NK-92 (cell line): ENCODE measurements around the gene PAPPA2.

Experiments
- DNase-seq: peaks from one replicate; lab custom pipeline; 2025; ENCODE audit not compliant: unreplicated experiment; lab: John Stamatoyannopoulos, UW

The PAPPA2 gene

DNA sequence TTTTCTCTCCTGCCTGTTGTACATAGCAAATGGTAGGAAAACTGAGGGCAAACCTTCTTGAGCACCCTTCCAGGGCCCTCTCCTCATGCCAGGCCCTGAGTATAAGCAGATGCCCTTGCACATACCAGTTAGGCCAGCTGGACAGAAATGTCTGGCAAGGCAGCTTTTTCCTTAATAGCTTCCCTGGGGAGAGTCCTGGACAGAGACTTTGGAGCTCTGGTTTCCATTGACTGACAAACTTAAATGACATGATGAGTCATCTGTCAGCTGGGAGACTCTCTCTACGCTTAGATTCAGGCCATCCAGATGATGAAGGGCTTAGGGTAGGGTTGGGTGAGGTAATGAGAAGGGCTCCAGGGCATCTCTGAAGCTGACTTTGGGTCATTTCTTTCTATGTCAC lies 384.1 kb downstream of the PAPPA2 start:
- DNase-seq: no peak

DNA sequence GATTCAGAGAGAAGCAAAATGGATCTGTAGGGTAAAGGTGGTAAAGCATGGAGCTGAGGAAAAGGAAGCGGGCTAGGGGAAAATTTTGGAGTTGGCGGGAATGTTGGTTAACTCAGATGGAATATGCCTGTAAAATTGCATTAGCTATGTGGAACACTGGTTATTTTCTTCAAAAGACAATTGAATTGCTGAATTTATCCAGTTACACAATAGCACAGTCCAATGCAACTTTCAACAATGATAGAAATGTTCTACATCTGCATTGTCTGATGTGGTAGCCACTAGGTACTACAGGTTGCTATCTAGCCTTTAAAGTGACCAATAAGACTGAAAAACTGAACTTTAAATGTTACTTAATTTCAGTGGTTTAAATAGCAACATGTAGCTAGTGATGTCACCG lies 386.3 kb downstream of the PAPPA2 start:
- no peak for DNase-seq

- DNase-seq: no peak
Measured at GRCh38 chr1:176850871-176851270, 387.9 kb downstream of the PAPPA2 start.

GRCh38 chr1:176852124-176852523 lies 389.1 kb downstream of the PAPPA2 start:
- DNase-seq: no peak

GRCh38 chr1:176853503-176853902 lies 390.5 kb downstream of the PAPPA2 start:
- no peak for DNase-seq

- DNase-seq: no peak
Measured at GRCh38 chr1:176854121-176854520, 391.1 kb downstream of the PAPPA2 start.

DNA sequence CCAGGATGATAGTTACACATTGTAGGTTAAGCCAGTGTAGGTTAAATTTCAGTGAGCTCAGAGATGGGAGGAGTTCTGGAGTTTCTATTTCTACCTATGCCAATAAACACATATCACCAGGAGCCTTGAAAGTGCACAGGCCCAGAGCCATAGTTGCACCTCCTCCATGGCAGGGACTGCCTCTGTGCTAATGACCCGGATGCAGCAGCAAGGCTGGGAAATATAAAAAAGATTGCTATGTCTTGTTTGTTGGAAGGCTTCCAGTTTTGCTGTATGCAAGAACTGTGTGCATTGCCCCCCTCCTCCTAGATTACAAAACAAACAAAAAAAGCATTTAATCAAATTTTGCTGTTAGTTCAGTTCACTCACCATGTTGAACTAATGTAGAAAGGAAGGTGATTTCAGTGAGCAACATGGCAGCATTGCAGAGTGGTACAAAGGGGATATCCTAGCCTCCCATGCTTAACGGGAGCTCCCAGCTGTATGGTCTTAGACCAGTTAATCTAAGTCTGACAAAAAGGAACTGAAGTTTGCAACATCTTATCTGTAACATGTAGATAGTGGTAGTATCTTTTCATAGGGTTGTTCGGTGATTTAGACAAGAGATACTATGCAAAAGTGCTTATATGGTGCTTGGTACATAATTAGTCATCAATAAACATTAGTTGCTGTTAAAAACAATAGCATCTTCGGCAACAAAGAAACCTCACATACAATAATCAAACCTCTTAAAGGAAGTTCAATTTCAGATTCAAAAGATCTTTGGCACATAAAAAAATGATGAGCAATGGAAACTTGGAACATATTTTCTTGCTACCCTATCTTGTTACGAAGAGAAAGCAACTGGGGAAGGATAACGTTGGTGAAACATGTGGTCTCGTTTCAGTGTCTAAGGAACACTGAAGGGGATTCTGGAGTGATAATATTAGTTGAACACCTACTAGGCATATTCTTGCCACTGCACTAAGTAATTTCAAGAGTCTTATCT lies 392.1 kb downstream of the PAPPA2 start:
- DNase-seq: no peak

- DNase-seq: no peak
Measured at GRCh38 chr1:176857632-176858031, 394.7 kb downstream of the PAPPA2 start.

GRCh38 chr1:176858433-176858916 lies 395.5 kb downstream of the PAPPA2 start:
- no peak for DNase-seq

DNA sequence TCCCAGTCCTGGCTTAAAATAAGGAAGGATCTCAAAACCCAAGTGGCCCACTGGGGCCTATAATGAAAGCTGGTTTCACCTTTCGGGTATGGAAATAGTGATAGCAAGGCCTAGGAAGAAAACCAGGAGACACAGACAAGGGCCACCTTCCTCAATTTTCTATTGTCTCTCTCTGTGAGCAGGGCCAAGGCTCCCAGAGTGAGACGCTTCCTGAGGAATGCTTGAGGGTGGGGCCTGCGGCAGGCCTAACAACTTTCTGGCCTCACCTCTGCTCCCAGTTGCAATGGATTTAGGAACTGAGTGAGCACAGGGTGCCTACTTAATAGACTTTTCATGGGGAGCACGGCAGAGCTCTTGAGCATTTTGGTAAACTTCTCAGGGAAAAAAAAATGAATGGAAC lies 400.6 kb downstream of the PAPPA2 start:
- DNase-seq: no peak

DNA sequence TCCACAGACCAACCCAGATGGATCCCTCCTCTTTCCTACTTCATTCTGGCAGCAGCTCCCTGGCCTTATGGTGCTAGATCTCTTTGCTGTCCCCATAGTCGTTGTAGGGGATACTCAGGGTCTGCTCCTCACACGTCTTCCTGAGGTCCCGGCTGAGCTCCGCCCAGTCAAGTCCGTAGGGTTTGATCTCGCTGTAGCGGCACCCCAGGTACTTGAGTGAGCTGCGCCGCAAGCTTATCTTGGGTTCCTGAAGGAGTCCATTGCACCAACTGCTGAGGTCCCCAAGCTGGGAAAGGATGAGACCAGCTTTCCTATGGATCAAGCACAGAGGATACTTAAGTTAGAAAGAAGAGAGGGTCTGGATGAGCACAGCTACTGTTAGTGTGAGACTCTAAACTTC lies 401.2 kb downstream of the PAPPA2 start:
- DNase-seq: no peak

DNA sequence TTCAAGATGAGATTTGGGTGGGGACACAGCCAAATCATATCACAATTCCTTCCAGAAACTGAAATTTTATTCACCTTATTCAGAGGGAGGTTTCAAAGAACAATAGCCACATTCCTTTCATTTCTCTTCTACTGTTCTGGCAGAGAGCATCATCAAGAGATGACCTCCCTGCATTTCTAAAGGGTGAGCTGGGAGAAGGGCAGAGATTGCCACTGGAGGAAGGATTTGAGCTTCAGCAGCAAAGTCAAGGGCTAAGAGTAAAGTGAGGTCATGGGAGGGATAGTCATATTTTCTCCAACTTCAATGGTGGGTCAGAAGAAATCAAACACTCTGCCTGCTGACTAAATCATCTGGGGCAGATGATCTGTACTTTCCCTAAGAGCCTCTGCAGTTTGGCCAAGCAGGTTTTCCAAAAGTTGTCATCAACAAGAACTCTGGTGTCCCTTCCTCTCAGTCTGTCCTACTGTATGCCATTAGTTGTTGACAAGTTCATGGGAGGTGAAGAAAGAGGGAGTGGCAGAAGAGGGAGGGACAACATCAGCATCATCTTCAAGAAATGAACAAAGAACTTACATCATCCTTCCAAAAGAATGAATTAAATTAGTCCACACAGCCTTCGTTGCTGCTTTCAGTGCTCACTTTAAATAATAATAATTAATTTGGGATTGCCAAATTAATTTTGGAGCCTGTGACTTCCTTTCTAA lies 403.2 kb downstream of the PAPPA2 start:
- no peak for DNase-seq

GRCh38 chr1:176869577-176869976 lies 406.6 kb downstream of the PAPPA2 start:
- no peak for DNase-seq

- DNase-seq: no peak
Measured at GRCh38 chr1:176876966-176877515, 414.1 kb downstream of the PAPPA2 start.

DNA sequence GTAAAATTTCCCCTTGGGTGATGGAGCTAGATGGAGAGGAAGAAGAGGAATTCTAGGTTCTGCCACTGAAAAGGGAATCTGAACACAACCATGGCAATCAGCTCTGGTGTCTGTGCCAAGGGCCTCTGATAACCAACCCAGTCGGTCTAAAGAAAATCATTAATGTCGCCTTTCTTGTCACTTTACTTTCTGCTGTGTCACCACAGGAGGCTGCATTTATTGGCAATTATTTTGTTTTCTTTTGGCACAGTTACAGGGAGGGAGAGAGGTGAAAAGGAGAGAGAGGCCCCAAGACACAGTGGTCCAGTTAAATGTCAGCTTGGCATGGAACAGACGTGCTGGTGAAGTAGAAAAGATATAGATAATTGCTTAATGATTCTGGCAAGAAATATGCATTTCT lies 414.6 kb downstream of the PAPPA2 start:
- no peak for DNase-seq

GRCh38 chr1:176878750-176879536 lies 416.0 kb downstream of the PAPPA2 start:
- no peak for DNase-seq

GRCh38 chr1:176879784-176880620 lies 417.0 kb downstream of the PAPPA2 start:
- DNase-seq: no peak

DNA sequence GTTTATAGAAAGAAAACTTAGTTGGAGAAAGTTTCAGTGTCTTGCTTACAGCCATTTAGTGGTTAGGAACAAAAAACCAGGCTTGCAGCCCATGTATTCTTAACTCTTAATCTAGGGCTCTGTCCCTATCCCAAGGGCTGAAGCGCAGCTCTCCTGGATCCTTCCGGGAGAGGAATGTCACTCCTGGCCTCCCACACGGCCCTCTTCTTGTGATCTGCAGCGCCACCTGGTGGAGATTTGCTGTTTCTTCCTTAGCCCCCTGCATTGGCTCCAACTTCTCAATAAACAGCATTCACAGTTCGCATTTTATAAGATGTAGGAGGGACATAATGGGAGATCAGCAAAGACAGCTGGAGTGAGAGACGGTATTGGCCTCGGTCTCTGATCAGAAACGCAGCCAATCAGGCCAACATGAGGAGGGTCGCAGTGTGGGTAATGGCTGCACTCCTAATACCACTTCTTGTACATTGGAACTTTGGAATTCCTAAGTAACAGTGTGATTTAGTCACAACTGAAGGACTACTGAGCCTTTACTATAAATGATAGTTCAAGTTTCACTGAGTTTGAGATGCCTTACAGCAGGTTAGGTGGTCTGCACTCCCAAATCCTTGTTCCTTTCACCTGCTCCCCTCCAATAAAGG lies 418.1 kb downstream of the PAPPA2 start:
- no peak for DNase-seq

DNA sequence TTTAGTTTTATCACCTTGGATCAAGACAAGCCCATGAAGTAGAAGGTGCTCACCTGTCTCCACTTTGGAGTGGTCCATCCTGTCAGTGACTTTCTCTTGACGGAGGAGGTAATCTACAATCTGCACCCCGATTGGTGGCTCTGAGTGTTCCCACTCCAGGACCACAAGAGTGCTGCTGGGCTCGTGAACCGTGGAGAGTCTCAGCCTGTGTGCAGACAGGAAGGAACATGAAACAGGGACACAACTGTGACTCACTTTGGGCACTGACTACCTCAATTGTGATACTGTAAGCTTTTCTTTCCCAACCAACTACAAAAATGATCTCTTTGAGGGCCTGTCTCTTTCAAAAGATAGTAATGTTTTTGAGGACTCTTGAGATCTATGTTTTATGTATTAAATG lies 421.3 kb downstream of the PAPPA2 start:
- DNase-seq: no peak

DNA sequence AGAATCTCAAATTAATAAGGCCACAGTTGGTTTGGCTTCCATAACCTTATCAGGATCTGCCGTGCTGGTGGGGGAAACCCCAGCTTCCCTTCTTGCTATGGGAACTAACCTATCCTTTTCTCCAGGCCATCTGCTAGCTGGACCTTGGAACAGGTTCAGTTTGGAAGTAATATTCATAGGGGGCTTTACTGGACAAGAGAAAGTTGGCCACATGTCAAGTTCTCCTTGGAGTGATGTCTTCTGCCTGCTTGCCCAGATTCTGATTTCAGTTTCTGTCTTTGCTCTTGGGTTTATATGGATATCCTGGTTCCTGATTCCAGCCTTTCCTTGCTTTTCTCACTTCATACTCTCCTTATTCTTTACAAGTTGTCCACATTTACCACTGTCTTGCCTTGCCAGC lies 421.9 kb downstream of the PAPPA2 start:
- no peak for DNase-seq
